NT2/D1 (cell line): ENCODE measurements around the gene NCAN.

Source experiments
- DNase-seq: peaks from one replicate; pipeline ENCODE4 v3.0.0-alpha.2; 2011; ENCODE audit warnings: low read depth, low spot score
- H3K27me3 ChIP-seq: 2 replicates; pipeline ENCODE4 v1.6.0; 2011; ENCODE audit warnings: mild to moderate bottlenecking; ENCODE audit not compliant: insufficient read length, insufficient read depth
- H3K36me3 ChIP-seq: 2 replicates; pipeline ENCODE4 v1.6.1; 2011; ENCODE audit warnings: mild to moderate bottlenecking, low read length, mixed read lengths; ENCODE audit not compliant: insufficient read depth, insufficient read length
- H3K4me1 ChIP-seq: 2 replicates; pipeline ENCODE4 v1.5.1; 2011; ENCODE audit not compliant: insufficient read depth, insufficient read length
- H3K4me3 ChIP-seq: 2 replicates; pipeline ENCODE4 v1.5.1; 2011; ENCODE audit warnings: low read depth; ENCODE audit not compliant: insufficient read length
- H3K9ac ChIP-seq: 2 replicates; pipeline ENCODE4 v1.6.0; 2011; ENCODE audit warnings: low read depth; ENCODE audit not compliant: insufficient read length
- H3K9me3 ChIP-seq: 2 replicates; pipeline ENCODE4 v1.5.1; 2011; ENCODE audit warnings: mild to moderate bottlenecking, low read length; ENCODE audit not compliant: insufficient read depth
- SUZ12 ChIP-seq: IDR thresholded peaks from 2 replicates; pipeline ENCODE4 v1.6.1; 2011; ENCODE audit not compliant: insufficient read length, insufficient read depth; ENCODE audit errors: extremely low read depth
- YY1 ChIP-seq: IDR thresholded peaks from 2 replicates; pipeline ENCODE4 v1.6.1; 2011; ENCODE audit not compliant: insufficient read length, insufficient read depth
- ZNF274 ChIP-seq: IDR thresholded peaks from 2 replicates; pipeline ENCODE4 v1.6.1; 2011; ENCODE audit warnings: mild to moderate bottlenecking, low read depth, low read length

NCAN gene

GRCh38 chr19:19201697-19202630, 9.8 kb upstream of the NCAN start:
- Histone ChIP-seq H3K4me3 (peak overlapping the region; percentile 93), H3K9me3 (no peaks in the 10 kb centered on the region), H3K36me3 (peaks cover 46% of the 10 kb centered on the region), H3K9ac (peak overlapping the region; percentile 97), H3K4me1 (peaks cover 11% of the 10 kb centered on the region), H3K27me3 (peaks cover 31% of the 10 kb centered on the region)
- no peak for DNase-seq
- TF ChIP-seq YY1 (no peak), ZNF274 (no peak), SUZ12 (no peak)

- DNase-seq: no peak
- H3K4me1 ChIP-seq: peaks cover 11% of the 10 kb centered on the region
- no peaks in the 10 kb centered on the region for H3K9me3 ChIP-seq
- TF ChIP-seq YY1 (no peak), ZNF274 (no peak), SUZ12 (no peak)
- peaks cover 38% of the 10 kb centered on the region for H3K27me3 ChIP-seq
- peaks cover 41% of the 10 kb centered on the region for H3K36me3 ChIP-seq
- peak overlapping the region; percentile 93 for H3K4me3 ChIP-seq
- peak overlapping the region; percentile 97 for H3K9ac ChIP-seq
These were observed 9.1 kb upstream of the NCAN start for GRCh38 chr19:19202707-19203011.

- Histone ChIP-seq H3K9ac (peak within 1 kb of the TSS; percentile 97), H3K4me1 (peaks cover 11% of the 10 kb centered on the region), H3K36me3 (peaks cover 36% of the 10 kb centered on the region), H3K27me3 (peaks cover 43% of the 10 kb centered on the region), H3K4me3 (peak within 1 kb of the TSS; percentile 93), H3K9me3 (no peaks in the 10 kb centered on the region)
- TF ChIP-seq YY1 (no peak), SUZ12 (no peak), ZNF274 (no peak)
- peak; percentile 79 for DNase-seq
These were observed 8.5 kb upstream of the NCAN start, which contains the start of gene NR2C2AP for GRCh38 chr19:19203012-19203856. TSS of gene NR2C2AP (minus strand) at chr19:19203414. CDS start at chr19:19203060, 354 bp downstream.

- peaks cover 51% of the 10 kb centered on the region for H3K27me3 ChIP-seq
- peaks cover 27% of the 10 kb centered on the region for H3K36me3 ChIP-seq
- DNase-seq: no peak
- no peaks in the 10 kb centered on the region for H3K9me3 ChIP-seq
- H3K9ac ChIP-seq: no peak overlapping the region
- TF ChIP-seq YY1 (no peak), SUZ12 (no peak), ZNF274 (no peak)
- H3K4me1 ChIP-seq: peaks cover 14% of the 10 kb centered on the region
- no peak overlapping the region for H3K4me3 ChIP-seq
These were observed 7.6 kb upstream of the NCAN start for GRCh38 chr19:19204181-19204580.

- Histone ChIP-seq H3K36me3 (peaks cover 17% of the 10 kb centered on the region), H3K27me3 (peaks cover 66% of the 10 kb centered on the region), H3K9ac (no peak overlapping the region), H3K4me1 (peaks cover 14% of the 10 kb centered on the region), H3K4me3 (no peak overlapping the region), H3K9me3 (no peaks in the 10 kb centered on the region)
- no peak for DNase-seq
- TF ChIP-seq SUZ12 (peak; percentile 6), ZNF274 (no peak)
These were observed 6.0 kb upstream of the NCAN start for GRCh38 chr19:19205416-19206410.

GRCh38 chr19:19206938-19207337, 4.8 kb upstream of the NCAN start:
- Histone ChIP-seq H3K27me3 (peaks cover 78% of the 10 kb centered on the region), H3K36me3 (peaks cover 8% of the 10 kb centered on the region), H3K4me1 (peaks cover 19% of the 10 kb centered on the region), H3K9ac (no peak overlapping the region), H3K4me3 (no peak overlapping the region), H3K9me3 (no peaks in the 10 kb centered on the region)
- no peak for DNase-seq
- no peak for TF ChIP-seq YY1
- TF ChIP-seq SUZ12: no peak
- no peak for TF ChIP-seq ZNF274
